HEK293T (cell line): ENCODE results near the gene NKX1-1.

ENCODE experiments used
- CTCF ChIA-PET: fragments of 350-600 bp; formaldehyde crosslinking; extraction: SDS; loops from one replicate; lab custom pipeline; 2021; ENCODE audit warnings: antibody characterized with exemption, inconsistent platforms; lab: Yijun Ruan, JAX
- POLR2A ChIA-PET: fragments of 350-600 bp; formaldehyde crosslinking; extraction: SDS; loops from one replicate; lab custom pipeline; 2020; ENCODE audit warnings: antibody characterized with exemption, inconsistent platforms; lab: Yijun Ruan, JAX
- DNase-seq: peaks from one replicate; pipeline ENCODE4 v3.0.0; 2012; ENCODE audit warnings: mixed read lengths; ENCODE audit errors: extremely low spot score
- ARNT ChIP-seq: fragments of 450-650 bp; IDR thresholded peaks from 2 replicates; pipeline ENCODE4 v1.6.1; 2017; ENCODE audit warnings: mild to moderate bottlenecking
- BHLHE40 ChIP-seq: fragments of 450-650 bp; IDR thresholded peaks from 2 replicates; pipeline ENCODE4 v1.6.1; 2016; ENCODE audit warnings: mild to moderate bottlenecking, moderate library complexity, borderline replicate concordance
- CTBP1 ChIP-seq: fragments of 450-650 bp; IDR thresholded peaks from 2 replicates; pipeline ENCODE4 v1.6.1; 2016; ENCODE audit warnings: borderline replicate concordance
- ELF4 ChIP-seq: fragments of 450-650 bp; IDR thresholded peaks from 2 replicates; pipeline ENCODE4 v1.6.1; 2017; ENCODE audit warnings: antibody characterized with exemption
- FOXA1 ChIP-seq: fragments of 450-650 bp; IDR thresholded peaks from 2 replicates; pipeline ENCODE4 v1.6.1; 2016; ENCODE audit warnings: mild to moderate bottlenecking
- FOXK2 ChIP-seq: fragments of 450-650 bp; IDR thresholded peaks from 2 replicates; pipeline ENCODE4 v1.6.1; 2016; ENCODE audit warnings: mild to moderate bottlenecking
- FOXM1 ChIP-seq: fragments of 450-650 bp; IDR thresholded peaks from 2 replicates; pipeline ENCODE4 v1.6.1; 2017; ENCODE audit warnings: mild to moderate bottlenecking, borderline replicate concordance
- HDGF ChIP-seq: fragments of 450-650 bp; IDR thresholded peaks from 2 replicates; pipeline ENCODE4 v1.6.1; 2017; ENCODE audit warnings: antibody characterized with exemption, borderline replicate concordance
- L3MBTL2 ChIP-seq: fragments of 450-650 bp; conservative IDR thresholded peaks from 2 replicates; pipeline ENCODE4 v1.6.1; 2016; ENCODE audit warnings: mild to moderate bottlenecking
- LEF1 ChIP-seq: fragments of 450-650 bp; IDR thresholded peaks from 2 replicates; pipeline ENCODE4 v1.6.1; 2017; ENCODE audit warnings: mild to moderate bottlenecking, borderline replicate concordance
- NFRKB ChIP-seq: fragments of 450-650 bp; IDR thresholded peaks from 2 replicates; pipeline ENCODE4 v1.6.1; 2016; ENCODE audit warnings: mild to moderate bottlenecking, moderate library complexity
- PKNOX1 ChIP-seq: fragments of 450-650 bp; IDR thresholded peaks from 2 replicates; pipeline ENCODE4 v1.6.1; 2016
- SP1 ChIP-seq: fragments of 450-650 bp; IDR thresholded peaks from 2 replicates; pipeline ENCODE4 v1.6.1; 2017
- SUZ12 ChIP-seq: fragments of 450-650 bp; IDR thresholded peaks from 2 replicates; pipeline ENCODE4 v1.6.1; 2016; ENCODE audit warnings: mild to moderate bottlenecking
- TARDBP ChIP-seq: fragments of 450-650 bp; IDR thresholded peaks from 2 replicates; pipeline ENCODE4 v1.6.1; 2016
- ZNF384 ChIP-seq: fragments of 450-650 bp; IDR thresholded peaks from 2 replicates; pipeline ENCODE4 v1.6.1; 2016

The NKX1-1 gene

GRCh38 chr4:1359976-1360375 is 46.3 kb downstream of the NKX1-1 start:
- TF ChIP-seq L3MBTL2 (no peak), ELF4 (no peak), FOXK2 (no peak), CTBP1 (no peak), NFRKB (no peak), ARNT (no peak), FOXA1 (no peak), LEF1 (no peak), FOXM1 (no peak), BHLHE40 (no peak), ZNF384 (no peak), PKNOX1 (no peak), SP1 (no peak), HDGF (no peak), TARDBP (no peak), SUZ12 (no peak)
- no peak for DNase-seq
- ChIA-PET POLR2A (no interaction called here), CTCF (no interaction called here)

GRCh38 chr4:1359144-1359501 is 47.1 kb downstream of the NKX1-1 start:
- CTCF ChIA-PET = no interaction called here
- TF ChIP-seq LEF1 (no peak), ELF4 (no peak), HDGF (no peak), FOXM1 (no peak), ARNT (no peak), FOXA1 (no peak), SUZ12 (no peak)
- POLR2A ChIA-PET = no interaction called here
- DNase-seq = no peak

- TF ChIP-seq ARNT = no peak
- no peak for TF ChIP-seq SP1
- TF ChIP-seq FOXK2 = no peak
- no peak for TF ChIP-seq PKNOX1
- TF ChIP-seq BHLHE40 = no peak
- TF ChIP-seq ZNF384 = no peak
- no peak for TF ChIP-seq ELF4
- TF ChIP-seq FOXA1 = no peak
- TF ChIP-seq FOXM1 = no peak
- DNase-seq = no peak
- ChIA-PET POLR2A (no interaction called here), CTCF (no interaction called here)
These were observed 47.7 kb downstream of the NKX1-1 start for GRCh38 chr4:1358421-1359143.

- CTCF ChIA-PET = no interaction called here
- no peak for DNase-seq
- POLR2A ChIA-PET = no interaction called here
- TF ChIP-seq SUZ12 = no peak
- no peak for TF ChIP-seq NFRKB
- no peak for TF ChIP-seq HDGF
- TF ChIP-seq FOXK2 = no peak
- no peak for TF ChIP-seq ELF4
- TF ChIP-seq TARDBP = no peak
- no peak for TF ChIP-seq ZNF384
- TF ChIP-seq L3MBTL2 = no peak
- TF ChIP-seq SP1 = no peak
These were observed 48.6 kb downstream of the NKX1-1 start for GRCh38 chr4:1357356-1358248.

- POLR2A ChIA-PET = interaction anchor here (1.0 to 1.4 kb wide), 2 partner anchors 10 to 107 kb away, joined by 3 read pairs; partner anchors contain the start of gene CTBP1
- CTCF ChIA-PET = interaction anchor here (0.6 to 1.4 kb wide), 13 partner anchors 8 to 1028 kb away, joined by 3 to 6 read pairs (median 4); no protein-coding TSS in a partner anchor
- TF ChIP-seq SP1 (no peak), CTBP1 (no peak), NFRKB (no peak), PKNOX1 (no peak), FOXA1 (no peak), FOXK2 (no peak)
- peak; percentile 66 for DNase-seq
These were observed 49.9 kb downstream of the NKX1-1 start for GRCh38 chr4:1356181-1356998.
